ENCODE results near the gene VWDE. TPM values are rescaled to one million over a fixed set of nuclear protein-coding genes. Genes with fewer than 3 reads are reported as not detected.

The VWDE gene
- total RNA-seq, 1 experiment from 2014 or later, result 13.7 TPM

DNA sequence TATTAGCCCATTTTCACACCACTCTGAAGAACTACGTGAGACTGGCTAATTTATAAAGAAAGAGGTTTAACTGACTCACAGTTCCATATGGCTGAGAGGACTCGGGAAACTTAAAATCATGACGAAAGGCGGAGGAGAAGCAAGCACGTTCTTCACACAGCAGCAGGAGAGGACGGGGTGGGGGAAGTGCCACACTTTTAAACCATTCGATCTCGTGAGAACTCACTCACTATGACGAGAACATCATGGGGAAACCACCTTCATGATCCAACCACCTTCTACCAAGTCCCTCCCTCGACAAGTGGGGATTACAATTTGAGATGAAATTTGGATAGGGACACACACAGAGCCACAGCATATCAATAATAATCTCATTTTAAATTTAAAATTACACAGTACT is 80.2 kb downstream of the VWDE start:
- Histone ChIP-seq H3K27me3 (ENCODE audit: insufficient read depth, low read length) (no peaks in the 10 kb centered on the region), H3K9me3 (ENCODE audit: control insufficient read depth in 1 of 2, insufficient read depth in 1 of 2, low read depth in 1 of 2, low read length in 2 of 2) (no peaks in the 10 kb centered on the region), H2AFZ (ENCODE audit: low read depth, low read length, poor library complexity, severe bottlenecking) (no peak overlapping the region), H3K4me3 (replicated peaks in 1 of 2; ENCODE audit: low read depth in 1 of 2, low read length in 2 of 2) (no peak overlapping the region), H3K27ac (ENCODE audit: low read depth, low read length) (no peak overlapping the region), H3K4me1 (ENCODE audit: control insufficient read depth in 1 of 2, insufficient read depth in 2 of 2, low read length in 2 of 2) (no peaks in the 10 kb centered on the region), H3K9me2 (ENCODE audit: insufficient read depth) (no peaks in the 10 kb centered on the region), H3K36me3 (ENCODE audit: control insufficient read depth in 1 of 2, insufficient read depth in 2 of 2, low read length in 2 of 2) (no peaks in the 10 kb centered on the region), H3K79me2 (ENCODE audit: insufficient read depth, low read length) (no peaks in the 10 kb centered on the region), H3K9ac (ENCODE audit: low read length) (no peak overlapping the region), H3K4me2 (ENCODE audit: low read length) (no peak overlapping the region), H4K20me1 (ENCODE audit: insufficient read depth) (no peaks in the 10 kb centered on the region)
- ChIA-PET CTCF (interaction anchor here (1.1 kb wide), 1 partner anchor 135 kb away, joined by 4 read pairs; no protein-coding TSS in a partner anchor), RAD21 (ENCODE audit: low non-redundant PET in 1 of 2, low total read pairs in 2 of 2, uncharacterized antibody in 2 of 2, unreplicated experiment in 2 of 2) (no interaction called here), POLR2A (no interaction called here)
- DNase-seq (ENCODE audit: low read depth, low spot score) (no peak), ATAC-seq (no peak)
- no peak for TF ChIP-seq SIN3A (IDR thresholded peaks at IDR 0.05; ENCODE audit: low read depth)
- TF ChIP-seq, protein P1, sequence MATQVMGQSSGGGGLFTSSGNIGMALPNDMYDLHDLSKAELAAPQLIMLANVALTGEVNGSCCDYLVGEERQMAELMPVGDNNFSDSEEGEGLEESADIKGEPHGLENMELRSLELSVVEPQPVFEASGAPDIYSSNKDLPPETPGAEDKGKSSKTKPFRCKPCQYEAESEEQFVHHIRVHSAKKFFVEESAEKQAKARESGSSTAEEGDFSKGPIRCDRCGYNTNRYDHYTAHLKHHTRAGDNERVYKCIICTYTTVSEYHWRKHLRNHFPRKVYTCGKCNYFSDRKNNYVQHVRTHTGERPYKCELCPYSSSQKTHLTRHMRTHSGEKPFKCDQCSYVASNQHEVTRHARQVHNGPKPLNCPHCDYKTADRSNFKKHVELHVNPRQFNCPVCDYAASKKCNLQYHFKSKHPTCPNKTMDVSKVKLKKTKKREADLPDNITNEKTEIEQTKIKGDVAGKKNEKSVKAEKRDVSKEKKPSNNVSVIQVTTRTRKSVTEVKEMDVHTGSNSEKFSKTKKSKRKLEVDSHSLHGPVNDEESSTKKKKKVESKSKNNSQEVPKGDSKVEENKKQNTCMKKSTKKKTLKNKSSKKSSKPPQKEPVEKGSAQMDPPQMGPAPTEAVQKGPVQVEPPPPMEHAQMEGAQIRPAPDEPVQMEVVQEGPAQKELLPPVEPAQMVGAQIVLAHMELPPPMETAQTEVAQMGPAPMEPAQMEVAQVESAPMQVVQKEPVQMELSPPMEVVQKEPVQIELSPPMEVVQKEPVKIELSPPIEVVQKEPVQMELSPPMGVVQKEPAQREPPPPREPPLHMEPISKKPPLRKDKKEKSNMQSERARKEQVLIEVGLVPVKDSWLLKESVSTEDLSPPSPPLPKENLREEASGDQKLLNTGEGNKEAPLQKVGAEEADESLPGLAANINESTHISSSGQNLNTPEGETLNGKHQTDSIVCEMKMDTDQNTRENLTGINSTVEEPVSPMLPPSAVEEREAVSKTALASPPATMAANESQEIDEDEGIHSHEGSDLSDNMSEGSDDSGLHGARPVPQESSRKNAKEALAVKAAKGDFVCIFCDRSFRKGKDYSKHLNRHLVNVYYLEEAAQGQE (IDR thresholded peaks at IDR 0.05; ENCODE audit: low read depth), result no peak
- no TSS peak for BruUV-seq (replicated peaks)
- intact Hi-C loops (cut with micrococcal nuclease), result loop anchor here (5.0 to 10.0 kb wide), 2 partner anchors 161 to 951 kb away; no protein-coding TSS in a partner anchor

- Histone ChIP-seq H3K27me3 (ENCODE audit: insufficient read depth, low read length) (no peaks in the 10 kb centered on the region), H3K4me2 (ENCODE audit: low read length) (no peak overlapping the region), H4K20me1 (ENCODE audit: insufficient read depth) (no peaks in the 10 kb centered on the region), H3K4me3 (replicated peaks in 1 of 2; ENCODE audit: low read depth in 1 of 2, low read length in 2 of 2) (no peak overlapping the region), H3K36me3 (ENCODE audit: control insufficient read depth in 1 of 2, insufficient read depth in 2 of 2, low read length in 2 of 2) (no peaks in the 10 kb centered on the region), H3K9me3 (ENCODE audit: control insufficient read depth in 1 of 2, insufficient read depth in 1 of 2, low read depth in 1 of 2, low read length in 2 of 2) (no peaks in the 10 kb centered on the region), H3K79me2 (ENCODE audit: insufficient read depth, low read length) (no peaks in the 10 kb centered on the region), H3K9ac (ENCODE audit: low read length) (no peak overlapping the region), H3K9me2 (ENCODE audit: insufficient read depth) (no peaks in the 10 kb centered on the region), H3K27ac (ENCODE audit: low read depth, low read length) (no peak overlapping the region), H3K4me1 (ENCODE audit: control insufficient read depth in 1 of 2, insufficient read depth in 2 of 2, low read length in 2 of 2) (no peaks in the 10 kb centered on the region), H2AFZ (ENCODE audit: low read depth, low read length, poor library complexity, severe bottlenecking) (no peak overlapping the region)
- intact Hi-C loops (cut with micrococcal nuclease), result loop anchor here (1.0 to 10.0 kb wide), 5 partner anchors 162 to 951 kb away; no protein-coding TSS in a partner anchor
- ChIA-PET POLR2A (no interaction called here), RAD21 (ENCODE audit: low non-redundant PET in 1 of 2, low total read pairs in 2 of 2, uncharacterized antibody in 2 of 2, unreplicated experiment in 2 of 2) (interaction anchor here in 1 of 2 experiments (0.8 to 1.0 kb wide), 2 partner anchors 483 to 487 kb away, joined by 3 read pairs; no protein-coding TSS in a partner anchor), CTCF (interaction anchor here (0.8 to 1.6 kb wide), 10 partner anchors 16 to 896 kb away, joined by 3 to 6 read pairs (median 4); no protein-coding TSS in a partner anchor)
- ATAC-seq (no peak), DNase-seq (ENCODE audit: low read depth, low spot score) (no peak)
- no TSS peak for BruUV-seq (replicated peaks)
- no peak for TF ChIP-seq SIN3A (IDR thresholded peaks at IDR 0.05; ENCODE audit: low read depth)
- no peak for TF ChIP-seq EZH2 (IDR thresholded peaks at IDR 0.05)
- TF ChIP-seq, protein P1 (IDR thresholded peaks at IDR 0.05; ENCODE audit: low read depth), result no peak
- TF ChIP-seq SP1 (IDR thresholded peaks at IDR 0.05; ENCODE audit: low read depth), result no peak
- TF ChIP-seq, protein P2, sequence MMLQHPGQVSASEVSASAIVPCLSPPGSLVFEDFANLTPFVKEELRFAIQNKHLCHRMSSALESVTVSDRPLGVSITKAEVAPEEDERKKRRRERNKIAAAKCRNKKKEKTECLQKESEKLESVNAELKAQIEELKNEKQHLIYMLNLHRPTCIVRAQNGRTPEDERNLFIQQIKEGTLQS (IDR thresholded peaks at IDR 0.05), result no peak
- TF ChIP-seq, protein P3, sequence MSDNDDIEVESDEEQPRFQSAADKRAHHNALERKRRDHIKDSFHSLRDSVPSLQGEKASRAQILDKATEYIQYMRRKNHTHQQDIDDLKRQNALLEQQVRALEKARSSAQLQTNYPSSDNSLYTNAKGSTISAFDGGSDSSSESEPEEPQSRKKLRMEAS (IDR thresholded peaks at IDR 0.05), result no peak
- no peak for TF ChIP-seq SRF (IDR thresholded peaks at IDR 0.05; ENCODE audit: low read depth)
Measured at GRCh38 chr7:12322903-12323300, 80.8 kb downstream of the VWDE start.
